ENCODE results near the gene IDH3G.
A peak's percentile ranks its signal among the peaks of the same experiment; 100 is the strongest.

The IDH3G gene

GRCh38 chrX:153784325-153784967, 9.7 kb downstream of the IDH3G start:
- no peak for DNase-seq

GRCh38 chrX:153783378-153784013, 10.7 kb downstream of the IDH3G start:
- DNase-seq, result no peak

GRCh38 chrX:153782871-153783270, 11.3 kb downstream of the IDH3G start:
- DNase-seq, result no peak

- peak; percentile 96 for DNase-seq
Measured at GRCh38 chrX:153782313-153782712, 11.9 kb downstream of the IDH3G start.

- peak; percentile 51 for DNase-seq
Measured at GRCh38 chrX:153781428-153782047, 12.6 kb downstream of the IDH3G start.

- DNase-seq, result peak; percentile 24
Measured at GRCh38 chrX:153780678-153781427, 13.3 kb downstream of the IDH3G start, which contains the start of gene SRPK3. TSS of gene SRPK3 (plus strand) at chrX:153781041. CDS start at chrX:153781087, 46 bp downstream.

- DNase-seq, result peak; percentile 13
Measured at GRCh38 chrX:153779891-153780677, 14.1 kb downstream of the IDH3G start.

- no peak for DNase-seq
Measured at GRCh38 chrX:153778684-153779101, 15.5 kb downstream of the IDH3G start.

- DNase-seq, result no peak
Measured at GRCh38 chrX:153778181-153778580, 16.0 kb downstream of the IDH3G start.

GRCh38 chrX:153777261-153778090, 16.7 kb downstream of the IDH3G start:
- DNase-seq, result no peak

GRCh38 chrX:153776611-153777045, 17.5 kb downstream of the IDH3G start:
- DNase-seq, result no peak

GRCh38 chrX:153776120-153776599, 18.0 kb downstream of the IDH3G start:
- no peak for DNase-seq

GRCh38 chrX:153775293-153776119, 18.7 kb downstream of the IDH3G start:
- DNase-seq, result no peak

- DNase-seq, result no peak
Measured at GRCh38 chrX:153774576-153775292, 19.4 kb downstream of the IDH3G start.

GRCh38 chrX:153773741-153774575, 20.2 kb downstream of the IDH3G start:
- DNase-seq, result no peak

- no peak for DNase-seq
Measured at GRCh38 chrX:153773218-153773611, 21.0 kb downstream of the IDH3G start.

GRCh38 chrX:153772316-153773217, 21.6 kb downstream of the IDH3G start:
- no peak for DNase-seq
